PC-9 (cell line): ENCODE data around the gene MAGI1. TPM values are rescaled to one million over a fixed set of nuclear protein-coding genes. Genes with fewer than 3 reads are reported as not detected.
"Not testable (repeated sequence)": the region's sequence is repeated elsewhere in the genome, so short reads cannot be mapped to it uniquely, and the experiment has no call there.

Source experiments
- BruUV-seq: library from RNA; stranded (reverse); fragments of 400-500 nt; replicated peaks from 2 replicates; lab custom pipeline; 2021; lab: Mats Ljungman, UMichigan
- CTCF ChIA-PET: fragments of 300-600 bp; sonication (Branson Sonifier 250); formaldehyde crosslinking; loops from one replicate; lab custom pipeline; 2022; ENCODE audit warnings: antibody characterized with exemption; lab: Charles Lee
- POLR2A ChIA-PET: fragments of 300-600 bp; sonication (Branson Sonifier 250); formaldehyde crosslinking; loops from one replicate; lab custom pipeline; 2022; ENCODE audit warnings: antibody characterized with exemption; ENCODE audit not compliant: unreplicated experiment; lab: Charles Lee
- DNase-seq, 2 experiments: peaks; one replicate each; pipeline versions ENCODE4 v3.0.0 to v3.0.0-alpha.2; 2015 to 2022; ENCODE audit warnings: mixed read lengths in 1 of 2
- H2AFZ ChIP-seq: fragments of 200-600 bp; sonication (generic); 2 replicates; pipeline ENCODE4 v1.8.1; 2017; ENCODE audit warnings: antibody characterized with exemption
- H3F3A ChIP-seq: fragments of 200-600 bp; sonication (generic); 2 replicates; pipeline ENCODE4 v1.8.1; 2017; ENCODE audit warnings: antibody characterized with exemption, mild to moderate bottlenecking, low read depth; ENCODE audit not compliant: insufficient read depth
- H3K27ac ChIP-seq: fragments of 200-600 bp; sonication (generic); 2 replicates; pipeline ENCODE4 v1.6.1; 2016; ENCODE audit warnings: mixed run types
- H3K27me3 ChIP-seq: fragments of 200-600 bp; sonication (generic); 2 replicates; pipeline ENCODE4 v1.6.1; 2016; ENCODE audit warnings: low read depth, mixed run types; ENCODE audit not compliant: insufficient read depth
- H3K36me3 ChIP-seq: fragments of 200-600 bp; sonication (generic); 2 replicates; pipeline ENCODE4 v1.6.1; 2016; ENCODE audit warnings: low read depth, mixed run types
- H3K4me1 ChIP-seq: fragments of 200-600 bp; sonication (generic); replicated peaks from 2 replicates; pipeline ENCODE4 v1.6.1; 2016; ENCODE audit warnings: mixed run types; ENCODE audit not compliant: insufficient read depth
- H3K4me2 ChIP-seq: fragments of 200-600 bp; sonication (generic); 2 replicates; pipeline ENCODE4 v1.6.1; 2017; ENCODE audit warnings: mixed run types
- H3K4me3 ChIP-seq: fragments of 200-600 bp; sonication (generic); 2 replicates; pipeline ENCODE4 v1.6.1; 2016; ENCODE audit warnings: mixed run types
- H3K79me2 ChIP-seq: fragments of 200-600 bp; sonication (generic); 2 replicates; pipeline ENCODE4 v1.6.1; 2017; ENCODE audit warnings: low read depth, mixed run types
- H3K9me2 ChIP-seq: fragments of 200-600 bp; sonication (generic); 2 replicates; pipeline ENCODE4 v1.8.1; 2017; ENCODE audit warnings: mild to moderate bottlenecking; ENCODE audit not compliant: insufficient read depth
- H3K9me3 ChIP-seq: fragments of 200-600 bp; sonication (generic); 2 replicates; pipeline ENCODE4 v1.8.1; 2016; ENCODE audit warnings: low read depth; ENCODE audit not compliant: insufficient read depth
- H4K20me1 ChIP-seq: fragments of 200-600 bp; sonication (generic); 2 replicates; pipeline ENCODE4 v1.8.1; 2017; ENCODE audit not compliant: insufficient read depth
- EZH2 ChIP-seq: fragments of 200-600 bp; sonication (generic); IDR thresholded peaks from 2 replicates; pipeline ENCODE4 v1.8.0; 2017; ENCODE audit warnings: antibody characterized with exemption, low read depth
- intact Hi-C: fragments of 100-400 bp; cut with micrococcal nuclease; formaldehyde crosslinking; loops from one replicate; pipeline ENCODE4 v1.10.0; 2022; ENCODE audit not compliant: unreplicated experiment
- total RNA-seq: library from RNA; stranded (reverse); gene quantifications from 2 replicates; pipeline ENCODE4 v1.2.3, GENCODE V29; 2021
- TF ChIP-seq, protein P1 (sequence below): fragments of 200-600 bp; sonication (generic); conservative IDR thresholded peaks from 2 replicates; pipeline ENCODE4 v1.6.1; 2017; ENCODE audit warnings: mixed run types, antibody characterized with exemption, mild to moderate bottlenecking, moderate library complexity

Gene MAGI1
- total RNA-seq, 1 experiment from 2014 or later, result 23.3 TPM

DNA sequence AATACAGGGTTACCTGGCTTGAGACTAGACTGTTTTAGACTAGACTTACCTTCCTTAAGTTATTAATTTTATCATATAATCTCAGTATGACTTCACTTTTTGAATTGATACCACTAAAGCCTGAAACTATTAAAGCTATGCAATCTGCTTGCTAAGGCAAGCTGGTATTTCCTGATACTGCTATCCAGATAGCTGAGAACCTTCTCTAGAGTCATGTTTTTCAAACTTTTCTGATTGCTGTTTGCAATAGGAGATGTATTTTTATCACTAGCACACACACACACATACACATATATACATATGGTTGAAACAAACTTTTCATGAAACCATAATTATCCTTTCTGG, 9.3 kb upstream of the MAGI1 start:
- Histone ChIP-seq H3K9me2 (no peaks in the 10 kb centered on the region), H3F3A (no peaks in the 10 kb centered on the region), H2AFZ (no peak overlapping the region), H3K36me3 (no peaks in the 10 kb centered on the region), H3K27ac (no peak overlapping the region), H4K20me1 (no peaks in the 10 kb centered on the region), H3K4me2 (no peak overlapping the region), H3K9me3 (no peaks in the 10 kb centered on the region), H3K79me2 (no peaks in the 10 kb centered on the region), H3K27me3 (no peaks in the 10 kb centered on the region), H3K4me1 (peaks cover 7% of the 10 kb centered on the region), H3K4me3 (no peak overlapping the region)
- intact Hi-C loops, result no loop called here
- CTCF ChIA-PET, result no interaction called here
- TF ChIP-seq, protein P1, sequence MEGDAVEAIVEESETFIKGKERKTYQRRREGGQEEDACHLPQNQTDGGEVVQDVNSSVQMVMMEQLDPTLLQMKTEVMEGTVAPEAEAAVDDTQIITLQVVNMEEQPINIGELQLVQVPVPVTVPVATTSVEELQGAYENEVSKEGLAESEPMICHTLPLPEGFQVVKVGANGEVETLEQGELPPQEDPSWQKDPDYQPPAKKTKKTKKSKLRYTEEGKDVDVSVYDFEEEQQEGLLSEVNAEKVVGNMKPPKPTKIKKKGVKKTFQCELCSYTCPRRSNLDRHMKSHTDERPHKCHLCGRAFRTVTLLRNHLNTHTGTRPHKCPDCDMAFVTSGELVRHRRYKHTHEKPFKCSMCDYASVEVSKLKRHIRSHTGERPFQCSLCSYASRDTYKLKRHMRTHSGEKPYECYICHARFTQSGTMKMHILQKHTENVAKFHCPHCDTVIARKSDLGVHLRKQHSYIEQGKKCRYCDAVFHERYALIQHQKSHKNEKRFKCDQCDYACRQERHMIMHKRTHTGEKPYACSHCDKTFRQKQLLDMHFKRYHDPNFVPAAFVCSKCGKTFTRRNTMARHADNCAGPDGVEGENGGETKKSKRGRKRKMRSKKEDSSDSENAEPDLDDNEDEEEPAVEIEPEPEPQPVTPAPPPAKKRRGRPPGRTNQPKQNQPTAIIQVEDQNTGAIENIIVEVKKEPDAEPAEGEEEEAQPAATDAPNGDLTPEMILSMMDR, result no peak
- no peak for TF ChIP-seq EZH2
- BruUV-seq, result no TSS peak
- DNase-seq, result no peak
- POLR2A ChIA-PET, result interaction anchor here (0.7 kb wide), 1 partner anchor 172 kb away, joined by 6 read pairs; no protein-coding TSS in a partner anchor

DNA sequence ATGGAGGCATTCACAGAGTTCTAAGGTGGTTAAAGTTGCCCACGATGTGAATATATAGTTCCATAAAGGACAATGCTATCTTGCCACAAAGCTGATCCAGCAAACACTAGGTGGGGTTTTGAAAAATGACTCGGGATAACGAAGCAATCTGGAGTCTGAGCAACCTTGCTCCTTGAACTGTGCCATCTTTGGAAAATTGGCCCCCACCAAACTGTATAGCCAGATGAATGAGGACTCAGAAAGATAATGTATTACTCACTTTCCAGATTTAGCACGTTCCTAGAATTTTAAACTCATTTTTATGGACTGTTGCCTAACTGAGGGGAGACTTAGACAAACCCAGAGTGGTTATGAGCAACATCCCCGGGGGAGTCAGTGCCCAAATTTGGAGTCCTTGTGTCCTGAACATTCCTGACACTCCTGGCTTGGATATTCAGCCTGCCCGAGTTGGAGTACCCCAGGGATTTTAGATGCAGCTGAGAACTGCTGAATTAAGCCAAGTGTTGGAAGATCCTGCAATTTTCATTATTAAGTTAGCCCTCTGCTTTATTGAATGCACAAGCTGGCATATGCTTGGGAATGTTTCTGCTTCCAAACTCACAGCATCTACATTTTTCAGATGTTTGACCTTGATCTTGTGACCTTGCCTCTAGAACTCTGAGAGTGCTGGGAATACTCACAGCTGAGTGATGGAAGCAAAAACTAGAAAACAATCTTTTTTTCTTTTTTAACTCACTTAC, 8.8 kb upstream of the MAGI1 start:
- intact Hi-C loops, result no loop called here
- Histone ChIP-seq H3F3A (no peaks in the 10 kb centered on the region), H3K9me2 (no peaks in the 10 kb centered on the region), H3K36me3 (no peaks in the 10 kb centered on the region), H3K4me1 (peaks cover 2% of the 10 kb centered on the region), H3K4me2 (no peak overlapping the region), H3K27ac (no peak overlapping the region), H3K27me3 (no peaks in the 10 kb centered on the region), H4K20me1 (no peaks in the 10 kb centered on the region), H3K79me2 (no peaks in the 10 kb centered on the region), H3K9me3 (no peaks in the 10 kb centered on the region), H2AFZ (no peak overlapping the region), H3K4me3 (no peak overlapping the region)
- no TSS peak for BruUV-seq
- CTCF ChIA-PET, result interaction anchor here (0.6 kb wide), 1 partner anchor 19 kb away, joined by 15 read pairs; no protein-coding TSS in a partner anchor
- POLR2A ChIA-PET, result interaction anchor here (0.6 to 0.7 kb wide), 2 partner anchors 173 to 248 kb away, joined by 4 to 6 read pairs; no protein-coding TSS in a partner anchor
- TF ChIP-seq EZH2, result no peak
- TF ChIP-seq, protein P1, result no peak
- DNase-seq, result no peak

DNA sequence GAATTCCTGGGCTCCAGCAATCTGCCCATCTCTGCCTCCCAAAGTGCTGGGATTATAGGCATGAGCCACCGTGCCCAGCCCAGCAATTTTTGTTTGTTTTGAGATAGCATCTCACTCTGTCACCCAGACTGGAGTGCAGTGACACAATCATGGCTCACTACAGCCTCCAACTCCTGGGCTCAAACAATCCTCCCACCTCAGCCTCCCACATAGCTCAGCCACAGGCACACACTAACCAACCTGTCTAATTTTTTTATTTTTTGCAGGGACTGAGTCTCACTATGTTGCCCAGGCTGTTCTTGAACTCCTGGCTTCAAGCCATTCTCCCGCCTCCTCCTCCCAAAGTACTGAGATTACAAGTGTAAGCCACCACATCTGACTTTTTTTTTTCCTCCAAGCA, 7.6 kb upstream of the MAGI1 start:
- H3K9me2 ChIP-seq, H2AFZ ChIP-seq, H3K4me2 ChIP-seq, H4K20me1 ChIP-seq, POLR2A ChIA-PET, DNase-seq, H3F3A ChIP-seq, BruUV-seq, H3K9me3 ChIP-seq, intact Hi-C loops, H3K4me3 ChIP-seq, H3K4me1 ChIP-seq, H3K27ac ChIP-seq, H3K36me3 ChIP-seq, H3K27me3 ChIP-seq, H3K79me2 ChIP-seq: not testable (repeated sequence)
- CTCF ChIA-PET, result interaction anchor here (0.7 kb wide), 1 partner anchor 263 kb away, joined by 5 read pairs; no protein-coding TSS in a partner anchor
